OCI-M2 (cell line): ENCODE measurements around the gene ZBTB5.

ENCODE experiments used
- DNase-seq: peaks from one replicate; lab custom pipeline; 2025; ENCODE audit not compliant: unreplicated experiment; lab: John Stamatoyannopoulos, UW

Gene ZBTB5

GRCh38 chr9:37425298-37425752 is 39.9 kb downstream of the ZBTB5 start:
- no peak for DNase-seq

- no peak for DNase-seq
Measured at GRCh38 chr9:37424686-37425297, 40.5 kb downstream of the ZBTB5 start.

DNA sequence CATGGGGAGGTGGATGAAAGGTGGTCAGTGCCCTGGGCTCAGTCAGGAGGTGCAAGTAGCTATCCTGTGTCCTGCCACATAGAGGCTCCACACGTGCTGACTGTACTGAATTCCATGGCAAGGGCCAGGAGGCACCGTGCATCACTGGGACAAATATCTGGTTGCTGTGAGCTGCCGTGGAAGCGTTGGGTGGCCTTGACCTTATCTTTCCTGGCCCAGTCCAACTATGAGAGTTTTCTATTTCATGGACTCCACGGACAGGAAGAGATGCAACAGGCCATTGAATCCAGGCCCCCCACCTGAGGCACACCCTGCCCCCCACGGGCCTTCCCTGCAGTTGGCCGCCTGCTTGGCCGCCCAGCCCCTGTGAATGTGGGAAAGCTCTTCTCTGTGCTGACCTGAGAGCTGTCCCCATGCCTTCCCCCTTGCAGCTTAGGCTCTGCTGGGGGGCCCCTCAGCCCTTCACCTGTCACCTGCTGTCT is 41.0 kb downstream of the ZBTB5 start:
- DNase-seq: no peak

- no peak for DNase-seq
Measured at GRCh38 chr9:37423508-37423907, 41.7 kb downstream of the ZBTB5 start.

DNA sequence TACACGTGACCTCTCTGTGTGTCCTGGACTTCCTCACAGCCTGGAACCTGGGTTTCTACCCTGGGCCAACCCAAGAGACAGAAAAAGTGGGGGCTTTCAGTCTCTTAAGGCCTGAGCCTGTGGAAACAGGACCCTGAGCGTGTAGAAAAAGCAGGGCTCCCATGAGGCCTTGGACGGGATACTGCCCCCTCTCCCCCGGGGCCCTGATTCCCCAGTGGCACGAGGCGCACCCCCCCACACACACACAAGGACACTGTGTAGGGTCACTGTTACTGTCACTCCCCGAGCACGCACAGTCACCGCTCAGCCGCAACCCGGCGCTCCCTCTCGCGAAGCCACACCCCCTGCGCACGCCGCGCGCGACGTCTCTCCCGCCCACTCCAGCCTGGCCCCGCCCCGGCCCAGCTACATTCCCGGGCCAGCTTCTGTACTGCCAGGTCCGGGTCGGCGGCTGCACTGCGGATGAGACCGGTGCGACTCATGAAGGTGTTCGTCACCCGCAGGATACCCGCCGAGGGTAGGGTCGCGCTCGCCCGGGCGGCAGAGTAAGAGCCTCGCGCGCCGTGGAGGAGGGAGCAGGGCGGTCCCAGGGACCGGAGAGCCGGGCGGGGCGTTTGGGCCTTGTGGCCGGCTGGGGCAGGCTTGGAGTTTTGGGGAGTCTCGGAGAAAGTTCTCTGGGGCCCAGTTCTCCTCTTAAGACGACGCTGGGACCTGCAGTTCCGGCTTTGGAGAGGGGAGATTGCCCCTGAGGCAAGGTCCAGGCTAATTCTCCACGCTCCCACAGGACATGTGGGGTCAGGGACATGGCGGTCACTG is 42.8 kb downstream of the ZBTB5 start, which contains the start of gene GRHPR:
Gene GRHPR (plus strand): TSS at position 408 of the 816 bp plus-strand sequence. CDS start 55 bp downstream, at position 463.
- DNase-seq: no peak

- DNase-seq: no peak
Measured at GRCh38 chr9:37421914-37422288, 43.3 kb downstream of the ZBTB5 start.

GRCh38 chr9:37420271-37421215 is 44.7 kb downstream of the ZBTB5 start:
- DNase-seq: no peak

- DNase-seq: no peak
Measured at GRCh38 chr9:37419204-37419603, 46.0 kb downstream of the ZBTB5 start.

DNA sequence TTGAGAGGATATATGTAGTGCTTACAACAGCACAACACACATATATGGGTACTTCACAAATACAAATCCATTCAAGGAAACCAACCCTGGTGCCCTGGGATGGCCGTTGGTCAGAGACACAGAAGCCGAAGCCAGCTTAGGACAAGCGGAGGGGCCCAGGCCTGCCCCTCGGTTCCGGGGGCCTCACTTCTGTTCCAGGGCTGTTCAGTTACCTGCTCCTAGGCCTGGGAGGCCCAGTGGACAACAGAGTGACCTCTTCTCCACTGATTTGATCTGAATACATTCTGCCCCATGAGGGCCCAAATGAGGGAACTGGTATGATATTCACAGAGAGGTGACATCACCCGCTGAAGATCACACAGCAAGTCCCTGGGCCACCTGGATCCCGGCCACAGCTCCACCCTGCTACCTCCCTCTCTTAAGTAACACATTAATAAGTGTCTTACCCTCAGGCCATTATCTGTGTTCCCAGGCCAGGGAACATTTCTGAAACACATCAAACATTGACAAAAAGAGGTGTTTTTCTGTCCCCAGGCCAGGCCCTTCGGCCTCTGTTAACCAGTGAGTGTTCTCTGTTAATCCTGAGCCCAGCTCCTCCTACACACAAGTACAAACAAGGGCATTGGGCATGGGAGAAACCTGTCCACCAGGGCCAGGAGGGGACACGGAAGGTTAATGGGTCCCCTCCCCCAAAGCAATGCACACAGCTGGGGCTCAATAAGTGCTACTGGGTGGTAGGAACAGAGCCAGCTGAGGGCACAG is 47.2 kb downstream of the ZBTB5 start:
- DNase-seq: no peak

DNA sequence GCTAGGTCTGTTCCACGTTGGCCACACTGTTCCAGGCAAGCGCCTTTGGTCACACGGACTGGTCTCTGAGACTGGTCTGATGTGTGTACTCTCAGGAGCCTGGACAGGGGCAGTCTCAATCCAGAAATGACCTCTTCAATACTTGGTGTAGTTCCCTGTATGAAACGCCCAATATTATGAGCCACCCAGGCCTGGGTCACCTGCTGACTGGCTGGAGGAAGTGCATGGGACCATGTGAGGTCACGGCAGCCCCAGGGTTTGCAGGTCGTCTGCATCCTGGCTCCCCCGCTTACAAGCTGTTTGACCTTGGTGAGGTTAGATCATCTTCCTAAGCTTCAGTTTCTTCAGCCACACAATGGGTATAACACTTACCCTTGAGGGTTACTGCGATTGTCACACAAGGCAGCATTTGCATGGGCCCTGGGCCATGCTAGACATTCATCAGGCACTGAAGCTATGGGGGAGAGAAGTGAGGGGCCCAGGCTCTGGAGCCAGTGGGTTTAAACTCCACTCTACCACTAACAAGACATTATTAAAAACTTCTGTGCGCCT is 47.9 kb downstream of the ZBTB5 start:
- DNase-seq: no peak

DNA sequence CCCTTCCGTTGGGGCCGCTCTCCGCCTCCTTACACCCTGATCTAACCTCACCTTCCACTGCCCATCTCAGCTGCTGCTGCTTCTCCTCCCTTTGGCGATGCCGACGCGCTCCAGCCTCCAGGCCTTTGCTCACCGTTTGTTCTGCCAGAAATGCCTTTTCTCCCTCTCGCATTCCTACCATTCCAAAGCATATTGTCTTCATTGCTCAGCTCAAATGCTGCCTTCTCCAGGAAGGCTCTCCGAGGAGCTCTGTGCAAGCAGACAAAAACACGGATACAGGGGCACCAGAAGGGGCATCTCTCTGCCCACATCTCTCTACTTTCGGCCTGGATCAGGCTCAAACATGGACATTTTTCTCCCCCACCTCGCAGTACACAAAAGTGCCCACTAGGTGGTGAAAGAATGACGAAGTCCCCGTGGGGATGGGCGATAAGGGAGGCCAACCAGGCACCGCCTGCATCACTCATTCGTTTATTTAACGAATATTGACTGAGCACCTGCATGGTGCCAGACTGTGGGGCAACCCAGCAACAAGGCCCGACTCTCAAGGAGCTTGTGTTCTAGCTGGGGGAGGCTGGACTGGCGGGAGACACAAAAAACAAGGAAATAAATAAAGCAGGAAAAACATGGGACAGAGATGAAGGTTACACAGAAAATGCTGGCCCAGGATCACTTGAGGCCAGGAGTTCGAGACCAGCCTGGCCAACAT is 50.1 kb downstream of the ZBTB5 start:
- no peak for DNase-seq

DNA sequence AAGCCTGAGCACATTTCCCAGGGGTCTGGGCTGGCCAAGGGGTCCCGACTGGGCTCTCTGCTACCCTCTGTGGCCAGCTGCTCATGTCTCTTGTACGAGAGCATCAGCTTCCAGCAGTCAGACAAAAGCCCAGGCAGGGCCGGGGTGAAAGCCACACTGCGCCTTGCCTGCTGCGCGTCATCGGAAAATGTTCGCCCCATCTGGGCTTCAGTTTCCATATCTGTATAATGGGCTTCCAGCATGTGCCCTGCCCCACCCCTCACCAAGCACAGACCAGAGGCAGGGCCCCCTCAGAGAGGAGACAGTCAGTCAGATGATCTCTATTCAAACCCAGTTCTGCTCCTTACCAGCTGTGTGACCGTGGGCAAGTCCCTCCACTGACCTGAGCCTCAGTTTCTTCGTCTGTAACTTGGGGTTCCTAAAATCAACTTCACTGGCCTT is 50.7 kb downstream of the ZBTB5 start:
- no peak for DNase-seq

GRCh38 chr9:37413311-37413710 is 51.9 kb downstream of the ZBTB5 start:
- no peak for DNase-seq

DNA sequence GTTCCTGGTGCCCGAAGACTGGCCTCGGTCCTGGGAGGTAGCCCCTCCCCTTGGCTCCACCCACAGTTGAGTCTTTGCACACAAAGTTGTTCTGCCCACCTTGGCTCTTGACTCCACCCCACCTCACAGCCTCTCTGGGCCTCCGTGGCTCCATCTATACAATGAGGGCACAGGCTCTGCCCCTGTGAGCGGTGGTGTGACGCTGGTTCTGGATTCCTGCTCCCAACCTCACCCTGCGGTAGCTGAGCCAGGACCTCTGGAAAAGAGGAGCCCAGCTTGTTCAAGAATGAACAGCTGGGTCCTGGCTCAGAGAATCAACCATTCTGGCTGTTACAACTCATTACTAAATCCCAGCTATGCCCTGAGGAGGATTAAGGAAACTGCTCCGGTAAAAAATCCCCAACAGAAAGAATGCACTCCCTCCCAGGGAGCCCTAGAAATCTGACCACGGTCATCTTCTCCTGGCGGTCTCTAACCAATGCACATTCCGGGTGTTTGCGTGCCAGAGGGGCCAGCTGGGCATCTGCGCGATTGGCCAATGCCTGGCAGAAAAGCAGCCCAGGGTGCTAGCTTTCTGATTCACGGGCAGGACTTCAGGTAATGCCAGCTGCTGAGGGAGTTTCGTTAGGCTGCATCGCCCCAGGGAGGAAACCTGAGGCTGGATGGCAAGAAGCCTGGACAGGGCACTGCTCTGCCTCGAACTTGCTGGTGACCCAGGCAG is 52.7 kb downstream of the ZBTB5 start:
- no peak for DNase-seq

DNA sequence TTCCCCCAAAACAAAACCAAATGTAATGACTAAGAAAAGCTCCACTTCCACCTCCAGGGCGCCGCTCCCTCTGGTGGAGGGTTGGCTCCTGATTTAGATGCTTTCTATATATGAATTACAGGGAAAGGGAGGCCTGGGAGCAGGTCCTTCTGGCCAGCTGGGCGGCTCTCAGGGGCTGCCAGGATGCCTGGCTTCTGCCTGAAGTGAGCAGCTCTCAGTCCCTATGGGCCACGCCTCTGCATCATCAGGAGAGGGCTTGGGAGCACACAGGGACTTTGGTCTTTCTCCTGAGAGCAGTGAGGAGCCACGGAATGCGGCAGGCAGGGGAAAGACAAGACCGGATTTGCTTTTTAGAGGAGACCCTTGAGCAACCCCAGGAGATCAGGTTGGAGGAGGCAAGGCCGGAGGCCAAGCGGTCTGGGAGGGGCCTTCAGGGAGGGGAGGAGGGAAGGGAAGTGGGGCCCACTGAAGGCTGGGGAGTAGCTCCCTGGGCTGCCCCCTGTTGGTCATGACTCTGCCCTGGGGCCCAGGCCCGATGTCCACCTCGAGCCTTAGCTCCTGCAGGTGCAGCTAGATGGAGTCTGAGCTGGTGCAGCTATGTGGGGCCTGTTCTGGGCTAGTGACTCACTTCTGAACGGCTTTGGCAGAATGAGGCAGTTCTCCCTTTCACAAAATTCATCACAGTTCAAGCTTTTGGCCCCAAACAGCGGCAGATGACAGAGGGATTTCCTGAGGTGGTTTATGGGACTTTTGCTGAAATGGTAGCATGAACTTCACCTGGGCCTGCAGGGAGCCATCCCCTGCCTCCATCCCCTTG is 54.1 kb downstream of the ZBTB5 start:
- no peak for DNase-seq

DNA sequence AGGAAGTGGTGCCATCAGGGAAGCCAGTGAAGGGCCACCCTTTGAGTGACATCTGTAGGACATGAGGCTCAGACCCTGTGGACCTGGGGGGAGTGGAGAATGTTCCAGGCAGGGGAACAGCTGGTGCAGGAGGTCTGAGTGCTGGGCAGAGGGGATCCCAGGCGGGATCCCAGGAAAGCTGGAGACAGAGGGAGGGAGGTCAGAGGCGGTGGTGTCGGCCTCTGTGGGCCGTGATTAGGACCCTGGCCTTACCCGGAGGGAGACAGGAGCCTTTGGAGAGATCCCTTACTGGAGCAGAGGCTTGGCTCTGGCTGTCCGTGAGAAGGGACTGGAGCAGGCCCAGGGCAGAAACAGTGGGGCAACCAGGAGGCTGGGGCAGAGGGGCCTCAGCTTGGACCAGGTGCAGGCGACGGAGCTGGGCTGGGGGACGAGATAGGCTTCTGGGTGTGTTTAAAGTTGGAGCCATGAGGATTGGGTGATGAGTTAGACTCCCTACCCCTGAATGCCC is 54.8 kb downstream of the ZBTB5 start:
- DNase-seq: no peak

DNA sequence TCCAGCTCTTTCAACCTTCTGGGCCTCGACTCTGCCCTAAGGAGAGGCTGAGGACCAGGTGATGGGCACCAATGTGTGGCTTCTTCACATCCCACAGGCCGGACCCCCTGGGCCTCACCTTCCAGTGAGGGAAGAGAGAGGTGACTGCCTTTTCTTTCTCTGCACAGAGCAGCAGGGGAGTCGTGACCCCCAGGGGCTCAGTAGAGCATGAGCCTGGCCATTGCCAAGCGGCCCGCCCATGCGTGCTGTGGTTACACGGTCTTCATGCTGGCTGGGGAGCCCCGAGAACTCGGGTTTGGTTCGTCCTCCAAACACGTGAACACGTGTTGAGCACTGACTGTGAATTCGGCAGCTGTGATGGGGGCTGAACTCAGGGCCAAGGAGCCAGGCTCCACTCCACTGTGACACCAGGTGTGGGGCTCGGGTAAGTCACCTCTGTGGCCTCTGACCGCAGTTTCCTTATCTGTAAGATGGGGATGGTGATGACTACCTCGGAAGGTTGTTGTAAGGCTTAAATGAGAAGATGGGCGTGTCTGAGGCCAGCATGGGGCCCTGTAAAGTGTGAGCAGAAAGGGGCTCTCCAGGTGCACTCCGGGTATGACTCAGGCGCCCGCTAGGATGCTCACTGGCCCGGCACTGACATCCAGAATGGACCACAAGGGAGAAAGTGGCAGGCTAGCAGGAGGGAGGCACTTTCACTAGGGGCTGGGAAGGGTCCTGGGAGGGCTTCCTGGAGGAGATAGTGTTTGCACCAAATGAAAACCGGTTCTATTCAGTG is 56.1 kb downstream of the ZBTB5 start:
- DNase-seq: no peak
